GM23248 (cell line): ENCODE measurements around the gene DCAKD.

Experiments
- EZH2 ChIP-seq: fragments of 200-600 bp; sonication (generic); IDR thresholded peaks from 2 replicates; pipeline ENCODE4 v1.6.1; 2018; ENCODE audit warnings: antibody characterized with exemption, mild to moderate bottlenecking; ENCODE audit not compliant: insufficient read depth, poor library complexity, severe bottlenecking
- EZH2phosphoT487 ChIP-seq: fragments of 200-600 bp; sonication (generic); IDR thresholded peaks from 2 replicates; pipeline ENCODE4 v1.6.1; 2018; ENCODE audit warnings: antibody characterized with exemption, moderate library complexity, mild to moderate bottlenecking, low read depth; ENCODE audit not compliant: insufficient read depth

GRCh38 chr17:45030733-45031132 is 20.7 kb downstream of the DCAKD start:
- TF ChIP-seq EZH2phosphoT487 = no peak
- TF ChIP-seq EZH2 = no peak
